Stomach smooth muscle (tissue), 2 donors: ENCODE data around the gene MSMP.

Experiments
- H3K27ac ChIP-seq: one replicate; pipeline ENCODE4 v1.7.0; 2013; ENCODE audit warnings: mild to moderate bottlenecking, low read length, inconsistent platforms
- H3K27me3 ChIP-seq, 2 donors: one replicate each; pipeline ENCODE4 v1.7.0; 2013; ENCODE audit warnings: low read length in 2 of 2; ENCODE audit not compliant: insufficient read depth in 2 of 2, control insufficient read depth in 1 of 2
- H3K36me3 ChIP-seq, 2 donors: one replicate each; pipeline ENCODE4 v1.7.0; 2013; ENCODE audit warnings: low read length in 2 of 2; ENCODE audit not compliant: control insufficient read depth in 2 of 2, insufficient read depth in 2 of 2
- H3K4me1 ChIP-seq: one replicate; pipeline ENCODE4 v1.7.0; 2013; ENCODE audit warnings: low read length; ENCODE audit not compliant: control insufficient read depth, insufficient read depth
- H3K4me3 ChIP-seq, 2 donors: one replicate each; pipeline ENCODE4 v1.7.0; 2013; ENCODE audit warnings: low read length in 2 of 2
- H3K9ac ChIP-seq, 2 donors: one replicate each; pipeline ENCODE4 v1.7.0; 2013; ENCODE audit warnings: low read length in 2 of 2, mild to moderate bottlenecking in 1 of 2
- H3K9me3 ChIP-seq, 2 donors: one replicate each; pipeline ENCODE4 v1.7.0; 2013; ENCODE audit warnings: low read length in 2 of 2; ENCODE audit not compliant: control insufficient read depth in 2 of 2
- donor health status: healthy.
- donor health status: Pancreatic carcinoma.

Gene MSMP

GRCh38 chr9:35723908-35724307, 30.2 kb downstream of the MSMP start:
- Histone ChIP-seq H3K36me3 (peaks cover 66 to 70% of the 10 kb centered on the region in 2 donors), H3K4me3 (no peak overlapping the region), H3K27me3 (no peaks in the 10 kb centered on the region), H3K9ac (no peak overlapping the region), H3K4me1 (peaks cover 38% of the 10 kb centered on the region), H3K27ac (peak overlapping the region; percentile 49), H3K9me3 (no peaks in the 10 kb centered on the region)

GRCh38 chr9:35723426-35723825, 30.6 kb downstream of the MSMP start:
- H3K4me3 ChIP-seq: no peak overlapping the region
- H3K9me3 ChIP-seq: no peaks in the 10 kb centered on the region
- no peaks in the 10 kb centered on the region for H3K27me3 ChIP-seq
- H3K9ac ChIP-seq: no peak overlapping the region
- H3K27ac ChIP-seq: peak overlapping the region; percentile 49
- peaks cover 71 to 75% of the 10 kb centered on the region in 2 donors for H3K36me3 ChIP-seq
- H3K4me1 ChIP-seq: peaks cover 33% of the 10 kb centered on the region

- Histone ChIP-seq H3K9me3 (no peaks in the 10 kb centered on the region), H3K36me3 (peaks cover 95 to 99% of the 10 kb centered on the region in 2 donors), H3K4me3 (no peak overlapping the region), H3K27me3 (no peaks in the 10 kb centered on the region), H3K27ac (peak overlapping the region; percentile 41), H3K9ac (no peak overlapping the region), H3K4me1 (no peaks in the 10 kb centered on the region)
Measured at GRCh38 chr9:35719546-35719945, 34.5 kb downstream of the MSMP start.

GRCh38 chr9:35718721-35719511, 35.2 kb downstream of the MSMP start:
- Histone ChIP-seq H3K9ac (no peak overlapping the region), H3K27me3 (no peaks in the 10 kb centered on the region), H3K36me3 (peaks cover 95 to 99% of the 10 kb centered on the region in 2 donors), H3K27ac (peak overlapping the region; percentile 41), H3K4me1 (no peaks in the 10 kb centered on the region), H3K9me3 (no peaks in the 10 kb centered on the region), H3K4me3 (no peak overlapping the region)

- H3K27ac ChIP-seq: peak overlapping the region; percentile 25
- H3K9ac ChIP-seq: no peak overlapping the region
- no peaks in the 10 kb centered on the region for H3K4me1 ChIP-seq
- H3K27me3 ChIP-seq: no peaks in the 10 kb centered on the region
- H3K9me3 ChIP-seq: no peaks in the 10 kb centered on the region
- H3K36me3 ChIP-seq: peaks cover 94 to 97% of the 10 kb centered on the region in 2 donors
- no peak overlapping the region for H3K4me3 ChIP-seq
Measured at GRCh38 chr9:35717132-35717870, 36.8 kb downstream of the MSMP start.

- peak overlapping the region; percentile 25 for H3K27ac ChIP-seq
- no peak overlapping the region for H3K4me3 ChIP-seq
- H3K9ac ChIP-seq: peak overlapping the region in 1 of 2 donors; percentile 1
- no peaks in the 10 kb centered on the region for H3K9me3 ChIP-seq
- no peaks in the 10 kb centered on the region for H3K27me3 ChIP-seq
- no peaks in the 10 kb centered on the region for H3K4me1 ChIP-seq
- H3K36me3 ChIP-seq: peaks cover 94 to 97% of the 10 kb centered on the region in 2 donors
Measured at GRCh38 chr9:35716230-35716629, 37.8 kb downstream of the MSMP start.

- peaks cover 90 to 93% of the 10 kb centered on the region in 2 donors for H3K36me3 ChIP-seq
- H3K4me3 ChIP-seq: no peak overlapping the region
- H3K9ac ChIP-seq: no peak overlapping the region
- H3K27me3 ChIP-seq: no peaks in the 10 kb centered on the region
- no peaks in the 10 kb centered on the region for H3K9me3 ChIP-seq
- peak overlapping the region; percentile 70 for H3K27ac ChIP-seq
- H3K4me1 ChIP-seq: no peaks in the 10 kb centered on the region
Measured at GRCh38 chr9:35714579-35715252, 39.4 kb downstream of the MSMP start.

GRCh38 chr9:35714123-35714522, 40.0 kb downstream of the MSMP start:
- Histone ChIP-seq H3K36me3 (peaks cover 87% of the 10 kb centered on the region in 2 donors), H3K27me3 (no peaks in the 10 kb centered on the region), H3K4me1 (no peaks in the 10 kb centered on the region), H3K27ac (peak overlapping the region; percentile 41), H3K9ac (no peak overlapping the region), H3K4me3 (no peak overlapping the region), H3K9me3 (no peaks in the 10 kb centered on the region)

GRCh38 chr9:35713578-35713977, 40.5 kb downstream of the MSMP start:
- no peaks in the 10 kb centered on the region for H3K4me1 ChIP-seq
- peak overlapping the region; percentile 49 for H3K27ac ChIP-seq
- H3K9ac ChIP-seq: no peak overlapping the region
- H3K27me3 ChIP-seq: no peaks in the 10 kb centered on the region
- no peaks in the 10 kb centered on the region for H3K9me3 ChIP-seq
- H3K4me3 ChIP-seq: no peak overlapping the region
- H3K36me3 ChIP-seq: peaks cover 84 to 85% of the 10 kb centered on the region in 2 donors

GRCh38 chr9:35712762-35713400, 41.2 kb downstream of the MSMP start:
- Histone ChIP-seq H3K4me1 (no peaks in the 10 kb centered on the region), H3K4me3 (no peak overlapping the region), H3K27ac (peak overlapping the region; percentile 49), H3K27me3 (no peaks in the 10 kb centered on the region), H3K9me3 (no peaks in the 10 kb centered on the region), H3K36me3 (peaks cover 83 to 85% of the 10 kb centered on the region in 2 donors), H3K9ac (no peak overlapping the region)
